Ovary (tissue), 3 donors: ENCODE results near the gene GDA.

Experiments
- CTCF ChIP-seq, 3 donors: fragments of 450-650 bp in 2 of 3; fragments of 200-600 bp in 1 of 3; IDR thresholded peaks; one replicate each; pipeline versions ENCODE4 v1.5.1 to v1.8.0; 2016 to 2022; ENCODE audit warnings: antibody characterized with exemption in 3 of 3, mild to moderate bottlenecking in 1 of 3
- EP300 ChIP-seq: sonication (generic); formaldehyde crosslinking; IDR thresholded peaks from one replicate; pipeline ENCODE4 v1.6.1; 2017; ENCODE audit warnings: antibody characterized with exemption
- POLR2A ChIP-seq: fragments of 450-650 bp; IDR thresholded peaks from one replicate; pipeline ENCODE4 v1.6.1; 2017; ENCODE audit warnings: antibody characterized with exemption, mild to moderate bottlenecking, moderate library complexity
- donor health status: DM: no; HTN: no; CAD: no.

GRCh38 chr9:72155301-72155700, 6.1 kb downstream of the GDA start:
- TF ChIP-seq CTCF (IDR thresholded peaks at IDR 0.05) (no peak), POLR2A (no peak), EP300 (no peak)
